Measurements from ENCODE around the gene SMAD2. TPM values are rescaled to one million over a fixed set of nuclear protein-coding genes. Genes with fewer than 3 reads are reported as not detected.
"Not testable (repeated sequence)": the region's sequence is repeated elsewhere in the genome, so short reads cannot be mapped to it uniquely, and the experiment has no call there.

The SMAD2 gene
- total and polyA plus RNA-seq, 4 donors: 11.8 to 31.3 (median 22.8) TPM

- WGBS: 95% methylated on average over 7 of the region's 7 CpGs
- H3K9ac ChIP-seq (ENCODE audit: low read depth in 1 of 2, low read length in 2 of 2); H3K36me3 ChIP-seq (ENCODE audit: control insufficient read depth in 4 of 4, insufficient read depth in 3 of 4, low read depth in 1 of 4, low read length in 3 of 4); DNase-seq (ENCODE audit: low spot score); H3K4me1 ChIP-seq (ENCODE audit: control insufficient read depth in 4 of 4, insufficient read depth in 4 of 4, low read length in 3 of 4); H3K27ac ChIP-seq (ENCODE audit: low read depth in 1 of 2, low read length in 2 of 2); H3K9me3 ChIP-seq (ENCODE audit: control insufficient read depth in 4 of 4, low read length in 3 of 4); H3K4me3 ChIP-seq (ENCODE audit: low read depth in 1 of 3, low read length in 3 of 3); H3K27me3 ChIP-seq (ENCODE audit: control insufficient read depth in 4 of 4, insufficient read depth in 4 of 4, low read length in 3 of 4): not testable (repeated sequence)
These were observed 30.5 kb upstream of the SMAD2 start for GRCh38 chr18:47961003-47961402.

- DNase-seq (ENCODE audit: low spot score): no peak
- Histone ChIP-seq H3K36me3 (ENCODE audit: control insufficient read depth in 4 of 4, insufficient read depth in 3 of 4, low read depth in 1 of 4, low read length in 3 of 4) (no peaks in the 10 kb centered on the region), H3K27ac (ENCODE audit: low read depth in 1 of 2, low read length in 2 of 2) (no peak overlapping the region), H3K4me1 (ENCODE audit: control insufficient read depth in 4 of 4, insufficient read depth in 4 of 4, low read length in 3 of 4) (no peaks in the 10 kb centered on the region), H3K27me3 (ENCODE audit: control insufficient read depth in 4 of 4, insufficient read depth in 4 of 4, low read length in 3 of 4) (no peaks in the 10 kb centered on the region), H3K9ac (ENCODE audit: low read depth in 1 of 2, low read length in 2 of 2) (no peak overlapping the region), H3K9me3 (ENCODE audit: control insufficient read depth in 4 of 4, low read length in 3 of 4) (no peaks in the 10 kb centered on the region), H3K4me3 (ENCODE audit: low read depth in 1 of 3, low read length in 3 of 3) (no peak overlapping the region)
- WGBS: 65% methylated on average over 6 of the region's 6 CpGs
- no peak for TF ChIP-seq YY1 (IDR thresholded peaks at IDR 0.05)
- TF ChIP-seq GABPA (IDR thresholded peaks at IDR 0.05 in 1 of 2, conservative IDR thresholded peaks at IDR 0.05 in 1 of 2): no peak
These were observed 23.0 kb upstream of the SMAD2 start for GRCh38 chr18:47953471-47953931.

GRCh38 chr18:47950511-47950910 is 20.1 kb upstream of the SMAD2 start:
- 71% methylated on average over 2 of the region's 2 CpGs for WGBS
- TF ChIP-seq NR2F2 (IDR thresholded peaks at IDR 0.05) (no peak), REST (IDR thresholded peaks at IDR 0.05) (no peak), FOXA1 (IDR thresholded peaks at IDR 0.05) (no peak), GABPA (IDR thresholded peaks at IDR 0.05 in 1 of 2, conservative IDR thresholded peaks at IDR 0.05 in 1 of 2) (no peak), TAF1 (conservative IDR thresholded peaks at IDR 0.05) (no peak), FOXA2 (IDR thresholded peaks at IDR 0.05) (no peak)
- no peak overlapping the region for H3K27ac ChIP-seq (ENCODE audit: low read depth in 1 of 2, low read length in 2 of 2)
- H3K4me1 ChIP-seq (ENCODE audit: control insufficient read depth in 4 of 4, insufficient read depth in 4 of 4, low read length in 3 of 4): no peaks in the 10 kb centered on the region
- no peak overlapping the region for H3K4me3 ChIP-seq (ENCODE audit: low read depth in 1 of 3, low read length in 3 of 3)
- DNase-seq (ENCODE audit: low spot score): no peak
- no peaks in the 10 kb centered on the region for H3K9me3 ChIP-seq (ENCODE audit: control insufficient read depth in 4 of 4, low read length in 3 of 4)
- H3K9ac ChIP-seq (ENCODE audit: low read depth in 1 of 2, low read length in 2 of 2): no peak overlapping the region
- no peaks in the 10 kb centered on the region for H3K36me3 ChIP-seq (ENCODE audit: control insufficient read depth in 4 of 4, insufficient read depth in 3 of 4, low read depth in 1 of 4, low read length in 3 of 4)
- no peaks in the 10 kb centered on the region for H3K27me3 ChIP-seq (ENCODE audit: control insufficient read depth in 4 of 4, insufficient read depth in 4 of 4, low read length in 3 of 4)

- no peaks in the 10 kb centered on the region for H3K4me1 ChIP-seq (ENCODE audit: control insufficient read depth in 4 of 4, insufficient read depth in 4 of 4, low read length in 3 of 4)
- no peak for DNase-seq (ENCODE audit: low spot score)
- H3K9ac ChIP-seq (ENCODE audit: low read depth in 1 of 2, low read length in 2 of 2): no peak overlapping the region
- H3K36me3 ChIP-seq (ENCODE audit: control insufficient read depth in 4 of 4, insufficient read depth in 3 of 4, low read depth in 1 of 4, low read length in 3 of 4): no peaks in the 10 kb centered on the region
- 58% methylated on average over 2 of the region's 2 CpGs for WGBS
- no peaks in the 10 kb centered on the region for H3K9me3 ChIP-seq (ENCODE audit: control insufficient read depth in 4 of 4, low read length in 3 of 4)
- H3K27me3 ChIP-seq (ENCODE audit: control insufficient read depth in 4 of 4, insufficient read depth in 4 of 4, low read length in 3 of 4): no peaks in the 10 kb centered on the region
- H3K27ac ChIP-seq (ENCODE audit: low read depth in 1 of 2, low read length in 2 of 2): no peak overlapping the region
- no peak overlapping the region for H3K4me3 ChIP-seq (ENCODE audit: low read depth in 1 of 3, low read length in 3 of 3)
- no peak for TF ChIP-seq ZBTB33 (IDR thresholded peaks at IDR 0.05)
- no peak for TF ChIP-seq REST (IDR thresholded peaks at IDR 0.05)
- TF ChIP-seq MAX (IDR thresholded peaks at IDR 0.05): no peak
- no peak for TF ChIP-seq FOXA2 (IDR thresholded peaks at IDR 0.05)
- TF ChIP-seq FOXA1 (IDR thresholded peaks at IDR 0.05): no peak
- no peak for TF ChIP-seq NR2F2 (IDR thresholded peaks at IDR 0.05)
- no peak for TF ChIP-seq RXRA (IDR thresholded peaks at IDR 0.05)
- no peak for TF ChIP-seq EGR1 (IDR thresholded peaks at IDR 0.05; ENCODE audit: low read depth in 2 of 2)
- TF ChIP-seq SP1 (IDR thresholded peaks at IDR 0.05): no peak
- no peak for TF ChIP-seq GABPA (IDR thresholded peaks at IDR 0.05 in 1 of 2, conservative IDR thresholded peaks at IDR 0.05 in 1 of 2)
- no peak for TF ChIP-seq RAD21 (IDR thresholded peaks at IDR 0.05)
- no peak for TF ChIP-seq YY1 (IDR thresholded peaks at IDR 0.05)
- no peak for TF ChIP-seq TAF1 (conservative IDR thresholded peaks at IDR 0.05)
These were observed 18.7 kb upstream of the SMAD2 start for GRCh38 chr18:47949202-47949601.

All from liver (tissue), 9 donors.